Endothelial cell of umbilical vein (primary cell): Measurements from ENCODE around the gene PAX2. TPM values are rescaled to one million over a fixed set of nuclear protein-coding genes. Genes with fewer than 3 reads are reported as not detected.

ENCODE experiments used
- BruUV-seq: library from RNA; stranded (reverse); fragments of 400-500 nt; replicated peaks from 2 replicates; lab custom pipeline; 2021; lab: Mats Ljungman, UMichigan
- CTCF ChIA-PET: fragments of 300-600, 350-600 bp; sonication (Branson Sonifier 250); formaldehyde crosslinking; loops from one replicate; lab custom pipeline; 2021; ENCODE audit warnings: antibody characterized with exemption, inconsistent platforms; lab: Charles Lee
- POLR2A ChIA-PET: fragments of 300-600, 350-600 bp; sonication (Branson Sonifier 250); formaldehyde crosslinking; loops from one replicate; lab custom pipeline; 2021; ENCODE audit warnings: antibody characterized with exemption, inconsistent platforms; lab: Charles Lee
- DNase-seq: peaks from one replicate; pipeline ENCODE4 v3.0.0-alpha.2; 2011; ENCODE audit warnings: low read depth, low spot score
- FAIRE-seq: peaks from 2 replicates; lab custom pipeline; 2011; peaks lifted over from hg19 to GRCh38; lab: Jason Lieb, UNC
- H2AFZ ChIP-seq: 2 replicates; pipeline ENCODE4 v1.6.0; 2012; ENCODE audit warnings: low read depth, low read length, control low read depth, inconsistent platforms
- H3K27ac ChIP-seq: 2 replicates; pipeline ENCODE4 v1.5.1; 2011; ENCODE audit warnings: low read depth, mild to moderate bottlenecking, control low read depth, low read length, moderate library complexity; ENCODE audit not compliant: insufficient read depth
- H3K27me3 ChIP-seq, 2 experiments: 2 replicates each; pipeline versions ENCODE4 v1.6.0 to v1.6.1; 2011; ENCODE audit warnings: low read length in 2 of 2, mixed read lengths in 1 of 2; ENCODE audit not compliant: control insufficient read depth in 2 of 2, insufficient read depth in 2 of 2
- H3K36me3 ChIP-seq, 2 experiments: 2 replicates in 1 of 2; 3 replicates in 1 of 2; pipeline ENCODE4 v1.5.1; 2011; ENCODE audit warnings: low read length in 2 of 2, mild to moderate bottlenecking in 1 of 2, moderate library complexity in 1 of 2; ENCODE audit not compliant: control insufficient read depth in 2 of 2, insufficient read depth in 2 of 2; ENCODE audit errors: extremely low read depth in 1 of 2
- H3K4me1 ChIP-seq: 3 replicates; pipeline ENCODE4 v1.5.1; 2011; ENCODE audit warnings: mild to moderate bottlenecking, low read length; ENCODE audit not compliant: control insufficient read depth, insufficient read depth; ENCODE audit errors: extremely low read depth
- H3K4me2 ChIP-seq: 2 replicates; pipeline ENCODE4 v1.6.1; 2011; ENCODE audit warnings: low read length, control low read depth, mixed read lengths; ENCODE audit not compliant: insufficient read depth
- H3K4me3 ChIP-seq, 3 experiments: fragments of 200-600 bp in 1 of 3; sonication (generic), shearing (Covaris generic) in 1 of 3; replicated peaks in 1 of 3; 2 replicates each; pipeline ENCODE4 v1.5.1; 2011 to 2016; ENCODE audit warnings: control low read depth in 3 of 3, low read length in 3 of 3, mild to moderate bottlenecking in 2 of 3, inconsistent platforms in 1 of 3, low read depth in 1 of 3, moderate library complexity in 1 of 3; ENCODE audit not compliant: insufficient read depth in 1 of 3
- H3K79me2 ChIP-seq: 2 replicates; pipeline ENCODE4 v1.6.0; 2012; ENCODE audit warnings: low read length, inconsistent platforms; ENCODE audit not compliant: control insufficient read depth, insufficient read depth
- H3K9ac ChIP-seq: replicated peaks from 2 replicates; pipeline ENCODE3; 2011; ENCODE audit warnings: low read length, control low read depth; ENCODE audit not compliant: insufficient read depth; ENCODE audit errors: extremely low read depth
- H3K9me1 ChIP-seq: replicated peaks from 3 replicates; pipeline ENCODE4 v1.6.0; 2011; ENCODE audit warnings: mild to moderate bottlenecking, low read length; ENCODE audit not compliant: control insufficient read depth, insufficient read depth; ENCODE audit errors: extremely low read depth
- H3K9me3 ChIP-seq: replicated peaks from 2 replicates; pipeline ENCODE4 v1.5.1; 2012; ENCODE audit warnings: low read length, inconsistent platforms; ENCODE audit not compliant: control insufficient read depth, insufficient read depth
- H4K20me1 ChIP-seq: replicated peaks from 2 replicates; pipeline ENCODE3; 2011; ENCODE audit warnings: mild to moderate bottlenecking, low read length; ENCODE audit not compliant: control insufficient read depth, insufficient read depth; ENCODE audit errors: extremely low read depth
- EZH2 ChIP-seq: IDR thresholded peaks from 2 replicates; pipeline ENCODE4 v1.6.1; 2012; ENCODE audit warnings: borderline replicate concordance, low read depth, mild to moderate bottlenecking, moderate library complexity, low read length, inconsistent platforms; ENCODE audit not compliant: severe bottlenecking
- FOS ChIP-seq: IDR thresholded peaks from 2 replicates; pipeline ENCODE4 v1.6.1; 2011; ENCODE audit warnings: mild to moderate bottlenecking, low read length, moderate library complexity, borderline replicate concordance; ENCODE audit not compliant: insufficient read depth
- GATA2 ChIP-seq: IDR thresholded peaks from 2 replicates; pipeline ENCODE4 v1.7.0; 2011; ENCODE audit warnings: low read depth, mild to moderate bottlenecking, moderate library complexity, mixed read lengths, low read length; ENCODE audit not compliant: insufficient read length, insufficient read depth
- JUN ChIP-seq: IDR thresholded peaks from 2 replicates; pipeline ENCODE4 v1.6.1; 2011; ENCODE audit warnings: borderline replicate concordance, low read depth; ENCODE audit not compliant: insufficient read length, insufficient read depth
- MYC ChIP-seq: IDR thresholded peaks from one replicate; pipeline ENCODE4 v1.6.1; 2011; ENCODE audit warnings: mild to moderate bottlenecking, low read depth, low read length
- POLR2A ChIP-seq: IDR thresholded peaks from 2 replicates; pipeline ENCODE4 v1.6.1; 2012; ENCODE audit warnings: low read depth, mild to moderate bottlenecking, control low read depth, low read length
- POLR2AphosphoS5 ChIP-seq: IDR thresholded peaks from 2 replicates; pipeline ENCODE4 v1.6.1; 2012; ENCODE audit warnings: low read depth, mild to moderate bottlenecking, control low read depth, low read length, moderate library complexity; ENCODE audit not compliant: insufficient read depth
- dilution Hi-C: fragments of 300-500 bp; cut with MboI; formaldehyde crosslinking; loops from one replicate; pipeline ENCODE4 v1.15.0; 2019; ENCODE audit warnings: low sequenced_read_pairs; ENCODE audit not compliant: extremely low pct_ligation_motif_present
- intact Hi-C: fragments of 100-400 bp; cut with micrococcal nuclease; formaldehyde crosslinking; loops from one replicate; pipeline ENCODE4 v1.10.0; 2022
- polyA plus RNA-seq, 4 experiments: library from polyadenylated mRNA; depleted of rRNA in 3 of 4; stranded (reverse) in 3 of 4; unstranded in 1 of 4; fragments of >200 nt; gene quantifications; 2 replicates each; pipeline versions ENCODE4 v1.2.1 to v1.2.3, GENCODE V29; 2011 to 2012; ENCODE audit warnings: missing spikeins in 1 of 4
- total RNA-seq: library from RNA; stranded (reverse); gene quantifications from 2 replicates; pipeline ENCODE4 v1.2.3, GENCODE V29; 2021
- TF ChIP-seq, protein P1 (sequence below): IDR thresholded peaks from 2 replicates; pipeline ENCODE4 v1.6.1; 2011; ENCODE audit not compliant: insufficient read depth, insufficient read length
- TF ChIP-seq, protein P2 (sequence below), 2 donors: IDR thresholded peaks; 1 replicate in 1 of 2; 2 replicates in 1 of 2; pipeline ENCODE4 v1.5.1; 2011; ENCODE audit warnings: low read length in 2 of 2, mild to moderate bottlenecking in 2 of 2, moderate library complexity in 2 of 2, control low read depth in 1 of 2, inconsistent platforms in 1 of 2, low read depth in 1 of 2; ENCODE audit not compliant: insufficient read depth in 1 of 2; ENCODE audit errors: extremely low read depth in 1 of 2

The PAX2 gene
- total and polyA plus RNA-seq, 2 donors (not counting 3 experiments of a cell fraction or from before 2014, with no cell fraction given), result not detected

DNA sequence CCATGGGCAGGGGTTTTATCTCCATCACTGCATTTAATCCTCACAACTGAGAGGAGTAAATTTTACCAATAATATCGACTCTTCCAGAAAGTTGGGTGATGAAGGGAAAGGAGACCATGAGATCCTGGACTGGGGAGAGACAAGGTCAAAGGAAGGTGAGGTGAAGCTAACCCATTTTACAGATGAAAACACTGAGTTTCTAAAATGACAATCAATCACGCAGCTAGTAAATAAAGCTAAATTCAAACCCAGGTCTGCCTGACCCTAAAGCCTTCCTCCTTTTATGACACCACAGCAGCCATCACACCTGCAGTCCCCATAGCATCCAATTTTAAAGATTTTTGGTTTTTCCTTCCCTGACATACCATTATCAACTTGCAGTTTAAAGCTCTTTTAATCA lies 103.4 kb downstream of the PAX2 start:
- CTCF ChIA-PET, result interaction anchor here (0.8 to 1.9 kb wide), 5 partner anchors 13 to 30 kb away, joined by 3 to 4 read pairs (median 4); no protein-coding TSS in a partner anchor
- Histone ChIP-seq H4K20me1 (no peaks in the 10 kb centered on the region), H3K36me3 (no peaks in the 10 kb centered on the region), H3K9me3 (no peaks in the 10 kb centered on the region), H3K9ac (no peak overlapping the region), H3K27ac (no peak overlapping the region), H3K4me1 (no peaks in the 10 kb centered on the region), H3K4me2 (no peak overlapping the region), H2AFZ (no peak overlapping the region), H3K4me3 (no peak overlapping the region), H3K27me3 (peaks cover 10 to 16% of the 10 kb centered on the region in 2 experiments), H3K79me2 (no peaks in the 10 kb centered on the region), H3K9me1 (no peaks in the 10 kb centered on the region)
- no TSS peak for BruUV-seq
- TF ChIP-seq POLR2A, result no peak
- TF ChIP-seq JUN, result no peak
- TF ChIP-seq POLR2AphosphoS5, result no peak
- no peak for TF ChIP-seq MYC
- TF ChIP-seq EZH2, result no peak
- TF ChIP-seq, protein P1, sequence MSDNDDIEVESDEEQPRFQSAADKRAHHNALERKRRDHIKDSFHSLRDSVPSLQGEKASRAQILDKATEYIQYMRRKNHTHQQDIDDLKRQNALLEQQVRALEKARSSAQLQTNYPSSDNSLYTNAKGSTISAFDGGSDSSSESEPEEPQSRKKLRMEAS, result no peak
- no peak for TF ChIP-seq GATA2
- no peak for TF ChIP-seq FOS
- TF ChIP-seq, protein P2, sequence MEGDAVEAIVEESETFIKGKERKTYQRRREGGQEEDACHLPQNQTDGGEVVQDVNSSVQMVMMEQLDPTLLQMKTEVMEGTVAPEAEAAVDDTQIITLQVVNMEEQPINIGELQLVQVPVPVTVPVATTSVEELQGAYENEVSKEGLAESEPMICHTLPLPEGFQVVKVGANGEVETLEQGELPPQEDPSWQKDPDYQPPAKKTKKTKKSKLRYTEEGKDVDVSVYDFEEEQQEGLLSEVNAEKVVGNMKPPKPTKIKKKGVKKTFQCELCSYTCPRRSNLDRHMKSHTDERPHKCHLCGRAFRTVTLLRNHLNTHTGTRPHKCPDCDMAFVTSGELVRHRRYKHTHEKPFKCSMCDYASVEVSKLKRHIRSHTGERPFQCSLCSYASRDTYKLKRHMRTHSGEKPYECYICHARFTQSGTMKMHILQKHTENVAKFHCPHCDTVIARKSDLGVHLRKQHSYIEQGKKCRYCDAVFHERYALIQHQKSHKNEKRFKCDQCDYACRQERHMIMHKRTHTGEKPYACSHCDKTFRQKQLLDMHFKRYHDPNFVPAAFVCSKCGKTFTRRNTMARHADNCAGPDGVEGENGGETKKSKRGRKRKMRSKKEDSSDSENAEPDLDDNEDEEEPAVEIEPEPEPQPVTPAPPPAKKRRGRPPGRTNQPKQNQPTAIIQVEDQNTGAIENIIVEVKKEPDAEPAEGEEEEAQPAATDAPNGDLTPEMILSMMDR (IDR thresholded peaks at IDR 0.05; ENCODE audit: extremely low read depth in 1 of 2, insufficient read depth in 1 of 2, low read depth in 1 of 2, low read length in 2 of 2), result no peak
- no peak for DNase-seq
- no peak for FAIRE-seq
- POLR2A ChIA-PET, result no interaction called here
- intact Hi-C loops, result no loop called here
- dilution Hi-C loops, result no loop called here
